Dendritic cell treated with granulocyte-macrophage colony-stimulating factor and Interleukin-4, amounts not matched to agents 40 ng/mL and 50 ng/mL, for 4 days (primary cell): Measurements from ENCODE around the gene ZNF385C.
"Not testable (repeated sequence)": the region's sequence is repeated elsewhere in the genome, so short reads cannot be mapped to it uniquely, and the experiment has no call there.

Experiments
- H3K27ac Mint-ChIP-seq: one replicate; pipeline ENCODE4 v1.8.0; 2022; ENCODE audit warnings: mild to moderate bottlenecking, mixed read lengths
- H3K27me3 Mint-ChIP-seq: one replicate; pipeline ENCODE4 v1.8.0; 2022; ENCODE audit warnings: mild to moderate bottlenecking, mixed read lengths
- H3K36me3 Mint-ChIP-seq: one replicate; pipeline ENCODE4 v1.8.0; 2022; ENCODE audit warnings: low read depth, mixed read lengths
- H3K4me1 Mint-ChIP-seq: one replicate; pipeline ENCODE4 v1.8.0; 2022; ENCODE audit warnings: low read depth, mixed read lengths
- H3K4me3 Mint-ChIP-seq: one replicate; pipeline ENCODE4 v1.8.0; 2022; ENCODE audit warnings: mild to moderate bottlenecking, moderate library complexity, mixed read lengths
- H3K9me3 Mint-ChIP-seq: one replicate; pipeline ENCODE4 v1.8.0; 2022; ENCODE audit warnings: mixed read lengths
- intact Hi-C: fragments of 100-400 bp; cut with micrococcal nuclease; formaldehyde crosslinking; loops from one replicate; pipeline ENCODE4 v1.15.0; 2022

The ZNF385C gene, protein sequence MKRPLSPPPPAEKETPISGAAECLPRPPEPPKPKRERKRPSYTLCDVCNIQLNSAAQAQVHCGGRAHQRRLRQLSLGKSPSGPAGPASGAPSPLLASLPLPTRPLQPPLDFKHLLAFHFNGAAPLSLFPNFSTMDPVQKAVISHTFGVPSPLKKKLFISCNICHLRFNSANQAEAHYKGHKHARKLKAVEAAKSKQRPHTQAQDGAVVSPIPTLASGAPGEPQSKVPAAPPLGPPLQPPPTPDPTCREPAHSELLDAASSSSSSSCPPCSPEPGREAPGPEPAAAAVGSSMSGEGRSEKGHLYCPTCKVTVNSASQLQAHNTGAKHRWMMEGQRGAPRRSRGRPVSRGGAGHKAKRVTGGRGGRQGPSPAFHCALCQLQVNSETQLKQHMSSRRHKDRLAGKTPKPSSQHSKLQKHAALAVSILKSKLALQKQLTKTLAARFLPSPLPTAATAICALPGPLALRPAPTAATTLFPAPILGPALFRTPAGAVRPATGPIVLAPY

DNA sequence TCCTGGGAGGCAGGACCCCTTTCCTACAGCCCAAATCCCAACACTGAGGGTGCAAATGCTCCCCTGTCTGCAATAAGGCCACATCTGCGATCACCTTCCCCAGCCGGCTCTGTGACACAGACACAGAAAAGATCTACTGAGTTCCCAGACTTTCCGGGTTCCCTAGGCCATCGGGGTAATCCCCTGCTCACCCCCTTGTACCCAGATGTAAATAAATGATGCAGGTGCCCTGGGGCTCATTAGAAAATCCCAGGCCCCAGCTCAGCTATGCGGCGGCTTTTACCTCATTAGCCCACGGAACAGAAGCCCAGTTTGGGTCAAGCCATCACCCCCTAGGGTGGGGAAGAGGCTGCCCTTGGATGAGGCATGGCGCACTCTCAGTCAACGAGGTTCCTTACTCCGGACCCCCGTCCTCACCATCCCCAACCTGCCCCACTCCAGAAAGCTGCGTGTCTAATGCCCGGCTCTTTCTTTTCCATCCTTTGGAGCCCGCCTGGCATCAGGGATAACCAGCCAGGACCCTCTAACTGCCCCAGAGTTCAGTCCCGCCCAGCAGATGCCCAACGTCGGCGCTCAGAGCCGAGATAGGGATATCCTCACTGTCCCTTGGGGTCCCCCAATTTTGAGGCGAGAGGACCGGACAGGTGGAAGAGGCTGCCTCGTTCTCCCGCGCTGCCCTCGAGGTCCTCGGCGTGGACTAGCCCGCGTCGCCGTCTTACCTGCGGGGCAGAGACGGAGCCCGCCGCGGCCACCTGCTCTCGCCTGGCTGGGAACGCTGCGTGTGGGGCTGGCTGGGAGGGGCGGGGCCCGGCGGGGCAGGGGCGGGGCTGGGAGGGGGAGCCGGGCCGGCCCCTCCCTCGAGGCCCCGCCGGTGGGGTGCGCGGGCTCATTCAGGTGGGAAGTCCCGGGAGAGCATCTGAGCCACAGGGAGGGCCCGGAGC is at the start of gene ZNF385C:
Gene ZNF385C (minus strand): TSS at position 783 of the 941 bp plus-strand sequence. CDS start 35,417 bp downstream, outside the sequence.
- no peaks in the 10 kb centered on the region for H3K9me3 Mint-ChIP-seq
- no peak within 1 kb of the TSS for H3K27ac Mint-ChIP-seq
- H3K4me3 Mint-ChIP-seq, result no peak within 1 kb of the TSS
- intact Hi-C loops, result no loop called here
- H3K27me3 Mint-ChIP-seq, result peaks cover 40% of the 10 kb centered on the region
- H3K36me3 Mint-ChIP-seq, result peaks cover 8% of the 10 kb centered on the region
- peaks cover 24% of the 10 kb centered on the region for H3K4me1 Mint-ChIP-seq

DNA sequence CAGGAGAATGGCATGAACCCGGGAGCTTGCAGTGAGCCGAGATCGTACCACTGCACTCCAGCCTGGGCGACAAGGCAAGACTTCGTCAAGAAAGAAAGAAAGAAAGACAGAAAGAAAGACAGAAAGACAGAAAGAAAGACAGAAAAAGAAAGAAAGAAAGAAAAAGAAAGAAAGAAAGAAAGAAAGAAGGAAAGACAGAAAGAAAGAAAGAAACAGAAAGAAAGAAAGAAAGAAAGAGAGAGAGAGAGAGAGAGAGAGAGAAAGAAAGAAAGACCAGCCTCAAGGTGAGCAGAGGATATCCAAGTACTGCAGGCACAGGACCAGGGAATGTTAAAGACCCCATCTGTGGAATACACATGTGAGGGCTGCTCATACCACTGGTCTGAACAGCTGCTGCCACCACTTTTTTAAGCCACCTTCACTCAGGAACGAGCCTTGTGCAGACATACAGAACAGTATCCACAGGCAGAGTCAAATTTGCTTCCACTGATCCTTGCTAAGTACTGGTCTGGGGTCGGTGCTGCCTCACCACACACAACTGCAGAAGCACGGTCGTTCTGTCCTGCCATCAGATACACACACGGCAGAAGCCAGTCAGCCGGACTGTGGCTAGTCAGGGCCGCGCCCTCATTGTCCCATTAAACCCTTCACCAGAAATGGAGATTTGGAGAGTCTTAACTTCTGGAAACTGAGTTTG is 48.8 kb upstream of the ZNF385C start:
- intact Hi-C loops, result no loop called here
- no peaks in the 10 kb centered on the region for H3K9me3 Mint-ChIP-seq
- no peak overlapping the region for H3K4me3 Mint-ChIP-seq
- H3K27me3 Mint-ChIP-seq, result no peaks in the 10 kb centered on the region
- H3K4me1 Mint-ChIP-seq, result peaks cover 69% of the 10 kb centered on the region
- H3K36me3 Mint-ChIP-seq, result peaks cover 84% of the 10 kb centered on the region
- peak overlapping the region; percentile 73 for H3K27ac Mint-ChIP-seq

DNA sequence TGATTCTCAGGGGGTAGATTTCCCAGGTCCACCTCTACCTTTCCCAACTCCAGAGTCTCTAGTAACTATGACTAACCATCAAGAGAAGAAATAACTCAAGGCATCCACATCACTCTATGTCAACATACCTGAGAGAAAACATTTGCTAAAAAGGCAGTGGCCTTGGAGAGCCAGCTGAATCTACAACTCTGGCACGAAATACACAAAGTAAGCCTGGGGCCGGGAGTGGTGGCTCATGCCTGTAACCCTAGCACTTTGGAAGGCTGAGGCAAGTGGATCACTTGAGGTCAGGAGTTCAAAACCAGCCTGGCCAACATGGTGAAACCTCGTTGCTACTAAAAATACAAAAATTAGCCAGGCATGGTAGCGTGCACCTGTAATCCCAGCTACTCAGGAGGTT is 44.9 kb upstream of the ZNF385C start:
- H3K9me3 Mint-ChIP-seq, H3K4me3 Mint-ChIP-seq, H3K27me3 Mint-ChIP-seq, intact Hi-C loops: not testable (repeated sequence)
- Mint-ChIP-seq H3K4me1 (peaks cover 82% of the 10 kb centered on the region), H3K27ac (peak overlapping the region; percentile 50), H3K36me3 (peaks cover 83% of the 10 kb centered on the region)

DNA sequence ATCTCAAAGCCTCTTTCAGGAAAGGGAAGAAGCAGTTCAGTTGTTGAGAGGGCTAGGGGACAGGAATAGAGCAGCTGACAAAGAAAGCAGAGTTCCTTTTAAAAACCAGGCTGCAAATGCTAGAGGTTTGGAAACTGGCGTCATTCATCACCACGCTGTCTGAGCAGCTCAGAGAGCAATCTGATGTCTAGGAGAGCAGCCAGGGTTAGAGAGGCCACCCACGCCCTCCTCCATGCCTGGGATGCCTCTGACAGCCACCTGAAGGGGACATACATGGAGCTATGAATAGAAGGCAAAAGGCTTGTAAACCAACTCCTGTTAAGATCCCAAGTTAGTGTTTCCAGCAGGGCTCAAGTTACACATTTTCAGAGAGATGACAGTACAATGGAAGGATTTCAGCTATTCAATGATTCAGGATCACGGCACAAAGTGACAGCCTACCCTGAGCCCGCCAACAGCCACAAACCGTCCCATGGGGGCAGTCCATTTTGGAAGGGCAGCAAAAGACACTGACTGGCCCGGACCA is 44.2 kb upstream of the ZNF385C start:
- Mint-ChIP-seq H3K36me3 (peaks cover 83% of the 10 kb centered on the region), H3K27ac (peak overlapping the region; percentile 50), H3K27me3 (no peaks in the 10 kb centered on the region), H3K9me3 (no peaks in the 10 kb centered on the region), H3K4me3 (peak overlapping the region; percentile 10), H3K4me1 (peaks cover 80% of the 10 kb centered on the region)
- intact Hi-C loops, result no loop called here

DNA sequence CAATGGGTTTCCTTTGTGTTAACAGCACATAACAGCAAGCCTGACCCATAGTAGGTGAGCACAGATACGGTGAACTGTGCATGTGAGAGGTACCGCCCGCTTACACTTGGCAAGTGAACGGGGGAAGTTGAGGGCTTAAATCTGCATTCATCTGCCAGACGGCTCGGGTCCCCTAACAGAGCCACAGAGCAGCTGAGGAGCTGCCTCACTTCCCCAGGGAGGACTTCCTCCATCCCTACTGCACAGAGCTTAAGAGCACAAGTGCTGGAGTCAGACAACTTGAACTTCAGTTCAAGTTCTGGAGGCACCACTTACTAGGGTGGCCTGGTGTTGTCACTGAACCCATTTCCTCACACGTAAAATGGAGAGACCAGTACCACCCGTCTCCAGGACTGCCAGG is 43.1 kb upstream of the ZNF385C start:
- Mint-ChIP-seq H3K27ac (peak overlapping the region; percentile 50), H3K27me3 (no peaks in the 10 kb centered on the region), H3K9me3 (no peaks in the 10 kb centered on the region), H3K4me3 (no peak overlapping the region), H3K36me3 (peaks cover 83% of the 10 kb centered on the region), H3K4me1 (peaks cover 75% of the 10 kb centered on the region)
- intact Hi-C loops, result no loop called here

DNA sequence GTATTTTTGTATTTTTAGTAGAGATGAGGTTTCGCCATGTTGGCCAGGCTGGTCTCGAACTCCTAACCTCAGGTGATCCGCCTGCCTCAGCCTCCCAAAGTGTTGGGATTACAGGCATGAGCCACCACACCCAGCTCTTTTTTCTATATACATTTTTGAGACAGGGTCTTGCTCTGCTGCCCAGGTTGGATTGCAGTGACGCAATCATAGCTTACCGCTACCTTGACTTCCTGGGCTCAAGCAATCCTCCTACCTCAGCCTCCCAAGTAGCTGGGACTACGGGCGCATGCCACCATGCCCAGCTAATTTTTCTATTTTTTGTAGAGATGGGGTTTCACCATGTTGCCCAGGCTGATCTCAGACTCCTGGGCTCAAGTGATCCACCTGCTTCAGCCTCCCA is 42.4 kb upstream of the ZNF385C start:
- intact Hi-C loops, H3K4me3 Mint-ChIP-seq, H3K9me3 Mint-ChIP-seq, H3K27me3 Mint-ChIP-seq: not testable (repeated sequence)
- peaks cover 77% of the 10 kb centered on the region for H3K4me1 Mint-ChIP-seq
- H3K36me3 Mint-ChIP-seq, result peaks cover 83% of the 10 kb centered on the region
- H3K27ac Mint-ChIP-seq, result peak overlapping the region; percentile 50

DNA sequence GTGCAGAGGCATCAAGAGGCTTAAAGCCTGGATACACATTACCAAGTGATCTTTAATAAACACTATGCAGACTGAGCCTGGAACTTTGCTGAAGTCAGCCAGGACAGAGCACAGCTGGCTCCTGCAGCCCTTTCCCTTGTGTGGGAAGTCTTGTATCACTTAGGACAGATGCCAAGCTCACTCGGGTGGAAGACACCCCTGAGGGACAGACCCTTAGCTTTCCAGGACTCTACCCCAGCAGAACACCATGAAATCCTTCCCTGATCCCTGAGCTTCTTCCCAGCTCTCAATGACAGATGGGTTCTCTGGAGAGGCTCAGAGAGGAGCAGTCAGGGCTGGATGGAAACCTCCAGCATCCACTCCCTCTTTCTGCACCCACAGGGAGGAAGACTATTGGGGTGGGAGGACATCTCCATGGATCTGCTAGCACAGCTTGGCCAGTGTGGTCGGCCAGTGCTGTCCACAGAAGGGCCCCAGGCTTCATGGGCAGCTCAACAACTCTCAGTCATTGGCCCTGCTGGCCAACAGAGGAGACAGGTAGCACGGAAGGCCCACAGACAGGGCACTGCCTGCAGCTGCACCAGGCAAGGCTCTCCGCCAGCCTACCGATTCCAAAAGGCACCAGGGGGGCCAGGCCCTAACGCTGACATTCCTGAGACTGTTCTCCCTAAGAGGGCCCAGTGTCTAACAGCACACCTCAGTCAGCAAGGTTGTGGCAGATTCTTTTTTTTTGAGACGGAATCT is 40.6 kb upstream of the ZNF385C start:
- H3K4me1 Mint-ChIP-seq, result peaks cover 85% of the 10 kb centered on the region
- H3K4me3 Mint-ChIP-seq, result no peak overlapping the region
- no peaks in the 10 kb centered on the region for H3K9me3 Mint-ChIP-seq
- peak overlapping the region; percentile 60 for H3K27ac Mint-ChIP-seq
- H3K36me3 Mint-ChIP-seq, result peaks cover 85% of the 10 kb centered on the region
- no peaks in the 10 kb centered on the region for H3K27me3 Mint-ChIP-seq
- intact Hi-C loops, result no loop called here

DNA sequence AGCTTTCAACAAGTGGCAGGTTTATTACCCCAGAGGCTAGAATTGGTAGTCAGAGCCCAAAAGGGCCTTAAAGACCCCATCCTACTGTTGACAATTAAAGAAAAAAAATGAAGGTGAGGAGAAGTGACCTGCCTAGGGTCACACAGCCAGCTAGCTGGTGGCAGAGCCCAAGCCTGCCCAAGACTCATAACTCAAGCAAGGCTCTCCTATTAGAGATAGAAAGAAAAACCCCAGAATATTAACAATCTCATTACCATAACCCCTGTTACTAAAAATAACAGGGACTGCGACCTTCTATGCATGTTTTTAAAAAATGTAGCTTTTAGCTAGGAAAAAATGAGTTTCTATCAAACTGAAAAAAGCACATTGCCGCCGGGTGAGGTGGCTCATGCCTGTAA is 38.4 kb upstream of the ZNF385C start:
- Mint-ChIP-seq H3K27ac (peak overlapping the region; percentile 92), H3K27me3 (no peaks in the 10 kb centered on the region), H3K9me3 (no peaks in the 10 kb centered on the region), H3K4me1 (peaks cover 80% of the 10 kb centered on the region), H3K36me3 (peaks cover 77% of the 10 kb centered on the region), H3K4me3 (no peak overlapping the region)
- intact Hi-C loops, result no loop called here

DNA sequence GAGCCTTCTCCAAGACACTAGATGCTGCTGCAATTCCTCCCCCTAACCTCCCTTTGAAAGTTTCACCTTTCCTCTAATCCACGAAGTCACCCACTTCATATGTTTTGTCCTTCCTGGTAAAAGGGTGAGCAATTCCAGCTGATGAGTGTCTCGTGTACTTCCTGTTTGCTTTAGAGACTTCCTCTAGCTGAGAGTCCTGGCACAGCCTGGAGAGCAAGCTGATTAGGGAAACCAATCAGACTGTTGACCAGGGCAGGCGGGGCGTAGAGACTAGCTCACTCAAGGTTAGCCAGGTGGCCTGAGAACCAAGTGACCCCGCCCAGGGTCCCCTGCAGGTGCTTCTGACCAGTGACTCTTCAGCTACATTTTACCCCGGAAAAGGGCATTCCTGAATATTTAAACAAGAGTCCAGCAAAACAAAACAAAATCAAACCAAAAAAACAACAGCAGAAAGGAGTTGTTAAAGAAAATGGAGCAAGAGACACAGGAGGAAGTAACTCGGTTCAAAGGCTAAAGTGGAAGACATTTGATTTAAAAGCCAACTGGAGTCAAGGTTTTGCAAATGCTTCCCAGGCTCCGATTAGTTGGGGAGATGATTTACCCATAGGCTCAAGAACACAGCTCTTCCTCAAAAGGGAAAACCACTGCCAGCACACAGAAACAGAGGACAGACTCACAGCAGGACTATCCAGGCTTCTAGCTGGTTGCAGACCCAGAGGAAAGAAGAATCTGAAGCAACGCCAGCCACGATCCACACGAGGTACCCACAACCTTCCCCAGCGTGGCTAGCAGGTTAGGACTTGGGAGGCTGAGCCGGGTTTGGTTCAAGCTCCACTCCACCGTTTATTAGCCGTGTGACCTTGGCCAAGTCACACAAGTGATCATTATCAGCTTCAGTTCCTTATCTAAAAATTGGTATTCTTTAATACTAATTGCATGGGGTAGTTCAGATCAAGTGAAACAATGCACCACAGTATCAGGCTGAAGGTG is 37.7 kb upstream of the ZNF385C start:
- Mint-ChIP-seq H3K27me3 (no peaks in the 10 kb centered on the region), H3K4me3 (peak overlapping the region; percentile 59), H3K4me1 (peaks cover 80% of the 10 kb centered on the region), H3K9me3 (no peaks in the 10 kb centered on the region), H3K36me3 (peaks cover 77% of the 10 kb centered on the region), H3K27ac (peak overlapping the region; percentile 92)
- intact Hi-C loops, result no loop called here

DNA sequence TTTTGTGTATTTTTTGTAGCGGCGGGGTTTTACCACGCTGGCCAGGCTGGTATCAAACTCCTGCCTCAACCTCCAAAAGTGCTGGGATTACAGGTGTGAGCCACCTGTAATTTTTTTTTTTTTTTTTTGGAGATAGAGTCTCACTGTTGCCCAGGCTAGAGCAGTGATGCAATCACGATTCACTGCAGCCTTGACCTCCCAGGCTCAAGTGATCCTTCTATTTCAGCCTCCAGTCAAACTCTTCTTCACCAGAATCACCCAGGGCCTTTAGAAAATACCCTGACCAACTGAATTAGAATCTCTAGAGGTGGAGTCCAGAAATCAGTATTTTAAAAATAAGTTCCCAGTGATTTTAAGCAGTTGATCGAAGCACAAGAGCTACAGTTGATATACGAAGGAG is 36.9 kb upstream of the ZNF385C start:
- peaks cover 83% of the 10 kb centered on the region for H3K4me1 Mint-ChIP-seq
- peaks cover 78% of the 10 kb centered on the region for H3K36me3 Mint-ChIP-seq
- no peaks in the 10 kb centered on the region for H3K27me3 Mint-ChIP-seq
- peak overlapping the region; percentile 92 for H3K27ac Mint-ChIP-seq
- H3K4me3 Mint-ChIP-seq, result no peak overlapping the region
- intact Hi-C loops, result no loop called here
- no peaks in the 10 kb centered on the region for H3K9me3 Mint-ChIP-seq

DNA sequence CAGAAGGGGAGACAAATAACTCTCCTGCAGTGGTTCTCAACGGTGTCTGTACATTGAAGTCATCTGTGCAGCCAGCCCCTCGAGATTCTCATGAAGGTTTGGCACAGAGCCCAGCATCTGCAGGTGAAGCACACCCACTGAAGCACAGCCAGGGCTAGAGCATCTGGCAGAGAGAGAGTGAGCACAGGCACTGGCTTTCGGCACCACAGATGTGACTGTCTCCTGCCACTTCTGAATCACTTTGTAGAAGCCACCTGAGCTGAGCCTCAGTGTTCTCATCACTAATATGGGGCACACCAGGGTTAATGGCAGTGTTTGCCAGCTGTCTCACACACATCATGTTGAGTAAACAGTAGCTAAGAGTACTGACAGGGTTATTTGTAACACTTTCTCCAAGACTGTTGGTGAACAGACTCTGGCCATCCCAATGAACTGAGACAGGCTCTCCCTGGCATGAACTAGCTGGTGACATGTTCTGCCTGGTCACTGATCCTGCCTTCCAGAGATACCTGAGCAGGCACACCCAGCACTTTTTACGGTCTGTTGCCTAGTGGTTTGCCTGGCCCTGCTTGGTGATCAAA is 35.3 kb upstream of the ZNF385C start:
- Mint-ChIP-seq H3K27me3 (no peaks in the 10 kb centered on the region), H3K4me3 (no peak overlapping the region), H3K27ac (peak overlapping the region; percentile 85), H3K9me3 (no peaks in the 10 kb centered on the region), H3K36me3 (peaks cover 86% of the 10 kb centered on the region), H3K4me1 (peaks cover 84% of the 10 kb centered on the region)
- intact Hi-C loops, result loop anchor here (5.0 kb wide), 1 partner anchor 34 kb away; no protein-coding TSS in a partner anchor

DNA sequence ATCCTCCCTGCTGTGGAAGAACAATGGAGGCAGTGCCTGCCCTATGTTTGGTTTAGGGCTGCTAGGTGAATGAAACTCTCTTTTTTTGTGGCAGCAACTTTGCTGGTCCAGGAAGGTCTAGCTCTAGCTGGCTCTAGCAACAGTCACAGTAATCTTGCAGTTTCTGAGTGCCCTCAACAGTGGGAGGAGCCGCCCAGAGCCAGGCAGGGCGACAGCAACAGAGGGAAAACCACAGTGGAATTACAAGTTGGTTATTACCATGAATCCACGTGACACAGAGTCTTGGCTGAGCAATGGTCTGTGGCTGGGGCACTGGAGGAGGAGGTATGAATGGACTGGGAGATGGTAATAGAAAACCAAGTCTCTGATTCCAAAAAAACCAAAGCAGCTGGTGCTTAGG is 34.7 kb upstream of the ZNF385C start:
- no peaks in the 10 kb centered on the region for H3K9me3 Mint-ChIP-seq
- intact Hi-C loops, result loop anchor here (5.0 kb wide), 1 partner anchor 34 kb away; no protein-coding TSS in a partner anchor
- peaks cover 84% of the 10 kb centered on the region for H3K4me1 Mint-ChIP-seq
- H3K27me3 Mint-ChIP-seq, result no peaks in the 10 kb centered on the region
- H3K27ac Mint-ChIP-seq, result peak overlapping the region; percentile 85
- H3K36me3 Mint-ChIP-seq, result peaks cover 88% of the 10 kb centered on the region
- peak overlapping the region; percentile 64 for H3K4me3 Mint-ChIP-seq
